ENCODE results near the gene PRPF31.

DNA sequence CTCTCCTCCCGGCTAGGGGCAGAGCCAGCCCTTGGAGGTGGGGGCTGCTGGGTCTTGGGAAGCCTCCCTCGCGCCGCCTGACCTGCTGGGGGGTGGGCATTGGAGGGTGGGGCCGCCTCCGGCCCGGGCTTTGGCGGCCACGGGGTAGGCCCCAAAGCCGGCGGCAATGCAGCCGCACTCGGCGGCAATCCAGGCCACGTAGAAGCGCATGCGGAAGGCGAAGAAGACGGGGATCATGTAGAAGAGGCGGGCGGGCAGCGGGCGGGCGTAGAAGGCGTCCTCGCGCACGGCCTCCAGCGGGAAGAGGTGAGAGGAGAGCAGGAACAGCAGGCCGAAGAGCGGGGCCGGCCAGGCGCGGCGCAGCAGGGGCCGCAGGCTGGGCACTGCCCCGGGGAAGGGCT, 65.1 kb downstream of the PRPF31 start:
- TF ChIP-seq, protein P1, sequence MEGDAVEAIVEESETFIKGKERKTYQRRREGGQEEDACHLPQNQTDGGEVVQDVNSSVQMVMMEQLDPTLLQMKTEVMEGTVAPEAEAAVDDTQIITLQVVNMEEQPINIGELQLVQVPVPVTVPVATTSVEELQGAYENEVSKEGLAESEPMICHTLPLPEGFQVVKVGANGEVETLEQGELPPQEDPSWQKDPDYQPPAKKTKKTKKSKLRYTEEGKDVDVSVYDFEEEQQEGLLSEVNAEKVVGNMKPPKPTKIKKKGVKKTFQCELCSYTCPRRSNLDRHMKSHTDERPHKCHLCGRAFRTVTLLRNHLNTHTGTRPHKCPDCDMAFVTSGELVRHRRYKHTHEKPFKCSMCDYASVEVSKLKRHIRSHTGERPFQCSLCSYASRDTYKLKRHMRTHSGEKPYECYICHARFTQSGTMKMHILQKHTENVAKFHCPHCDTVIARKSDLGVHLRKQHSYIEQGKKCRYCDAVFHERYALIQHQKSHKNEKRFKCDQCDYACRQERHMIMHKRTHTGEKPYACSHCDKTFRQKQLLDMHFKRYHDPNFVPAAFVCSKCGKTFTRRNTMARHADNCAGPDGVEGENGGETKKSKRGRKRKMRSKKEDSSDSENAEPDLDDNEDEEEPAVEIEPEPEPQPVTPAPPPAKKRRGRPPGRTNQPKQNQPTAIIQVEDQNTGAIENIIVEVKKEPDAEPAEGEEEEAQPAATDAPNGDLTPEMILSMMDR (IDR thresholded peaks at IDR 0.05): no peak
- no peak for TF ChIP-seq POLR2A (IDR thresholded peaks at IDR 0.05)

Data from uterus (tissue), 2 donors.